SK-N-SH (cell line): ENCODE results near the gene OTOG. TPM values are rescaled to one million over a fixed set of nuclear protein-coding genes. Genes with fewer than 3 reads are reported as not detected.

Experiments used
- CTCF ChIA-PET: fragments of 300-600, 350-600 bp; formaldehyde crosslinking; extraction: SDS; loops from one replicate; lab custom pipeline; 2021; lab: Yijun Ruan, JAX
- POLR2A ChIA-PET: fragments of 350-600 bp; sonication (Branson Sonifier 250); formaldehyde crosslinking; extraction: SDS; loops from one replicate; lab custom pipeline; 2020; ENCODE audit warnings: antibody characterized with exemption, inconsistent platforms; lab: Yijun Ruan, JAX
- DNase-seq: peaks from one replicate; pipeline ENCODE4 v3.0.0; 2012
- H2AFZ ChIP-seq: fragments of 200-600 bp; sonication (generic); 2 replicates; pipeline ENCODE4 v1.8.1; 2016; ENCODE audit warnings: antibody characterized with exemption, mild to moderate bottlenecking, low read depth
- H3F3A ChIP-seq: fragments of 200-600 bp; sonication (generic); replicated peaks from 2 replicates; pipeline ENCODE3; 2016; ENCODE audit warnings: antibody characterized with exemption, mild to moderate bottlenecking; ENCODE audit not compliant: insufficient read depth
- H3K27ac ChIP-seq, 2 experiments: fragments of 200-500 bp in 1 of 2; fragments of 200-600 bp in 1 of 2; sonication (Bioruptor generic) in 1 of 2; sonication (generic), shearing (Covaris generic) in 1 of 2; 2 replicates each; pipeline versions ENCODE4 v1.5.1 to v1.6.1; 2014 to 2016; ENCODE audit warnings: low read depth in 2 of 2, inconsistent platforms in 1 of 2, low read length in 1 of 2, mild to moderate bottlenecking in 1 of 2, mixed read lengths in 1 of 2
- H3K27me3 ChIP-seq: fragments of 200-600 bp; sonication (generic), shearing (Covaris generic); 2 replicates; pipeline ENCODE4 v1.6.1; 2016; ENCODE audit warnings: mixed run types; ENCODE audit not compliant: insufficient read depth
- H3K36me3 ChIP-seq, 2 experiments: fragments of 200-500 bp in 1 of 2; fragments of 200-600 bp in 1 of 2; sonication (Bioruptor generic) in 1 of 2; sonication (generic) in 1 of 2; replicated peaks in 1 of 2; 2 replicates each; pipeline versions ENCODE3 to v1.5.1; 2014 to 2016; ENCODE audit warnings: low read length in 1 of 2, mild to moderate bottlenecking in 1 of 2; ENCODE audit not compliant: insufficient read depth in 2 of 2, control insufficient read depth in 1 of 2
- H3K4me1 ChIP-seq, 2 experiments: fragments of 200-500 bp in 1 of 2; fragments of 200-600 bp in 1 of 2; sonication (Bioruptor generic) in 1 of 2; sonication (generic), shearing (Covaris generic) in 1 of 2; 2 replicates each; pipeline versions ENCODE4 v1.5.1 to v1.6.1; 2014 to 2016; ENCODE audit warnings: low read depth in 1 of 2, low read length in 1 of 2, mixed run types in 1 of 2; ENCODE audit not compliant: insufficient read depth in 2 of 2, control insufficient read depth in 1 of 2
- H3K4me2 ChIP-seq: fragments of 200-600 bp; sonication (generic), shearing (Covaris generic); 2 replicates; pipeline ENCODE4 v1.6.1; 2017; ENCODE audit warnings: mixed run types
- H3K4me3 ChIP-seq, 2 experiments: fragments of 200-500 bp in 1 of 2; fragments of 200-600 bp in 1 of 2; sonication (Bioruptor generic) in 1 of 2; sonication (generic), shearing (Covaris generic) in 1 of 2; 2 replicates each; pipeline versions ENCODE4 v1.5.1 to v1.8.1; 2014 to 2016; ENCODE audit warnings: low read depth in 2 of 2, inconsistent platforms in 1 of 2, low read length in 1 of 2, mild to moderate bottlenecking in 1 of 2, mixed read lengths in 1 of 2, moderate library complexity in 1 of 2
- H3K79me2 ChIP-seq: fragments of 200-600 bp; sonication (generic); 2 replicates; pipeline ENCODE4 v1.8.1; 2017; ENCODE audit warnings: mild to moderate bottlenecking; ENCODE audit not compliant: insufficient read depth
- H3K9ac ChIP-seq: fragments of 200-600 bp; sonication (generic); 2 replicates; pipeline ENCODE4 v1.6.1; 2017; ENCODE audit warnings: mixed run types
- H3K9me2 ChIP-seq: fragments of 200-600 bp; sonication (generic); 2 replicates; pipeline ENCODE4 v1.6.1; 2017; ENCODE audit warnings: mixed run types
- H3K9me3 ChIP-seq: fragments of 200-600 bp; sonication (generic); 2 replicates; pipeline ENCODE4 v1.6.1; 2017; ENCODE audit warnings: mixed run types, mild to moderate bottlenecking, moderate library complexity
- H4K20me1 ChIP-seq: fragments of 200-600 bp; sonication (generic); 2 replicates; pipeline ENCODE4 v1.6.1; 2017; ENCODE audit warnings: mild to moderate bottlenecking, mixed run types; ENCODE audit not compliant: insufficient read depth
- CTCF ChIP-seq: fragments of 200-600 bp; sonication (generic); IDR thresholded peaks from 2 replicates; pipeline ENCODE4 v1.6.1; 2017; ENCODE audit warnings: antibody characterized with exemption, mild to moderate bottlenecking, moderate library complexity
- FOSL2 ChIP-seq: IDR thresholded peaks from 2 replicates; pipeline ENCODE4 v1.4.0; 2012; ENCODE audit warnings: low read depth, mild to moderate bottlenecking, moderate library complexity, borderline replicate concordance
- IRF3 ChIP-seq: fragments of 150-350 bp; IDR thresholded peaks from 2 replicates; pipeline ENCODE4 v1.6.1; 2016; ENCODE audit warnings: mild to moderate bottlenecking, low read depth, low read length
- JUND ChIP-seq: IDR thresholded peaks from 2 replicates; pipeline ENCODE4 v1.4.0; 2012
- NFIC ChIP-seq: IDR thresholded peaks from 2 replicates; pipeline ENCODE4 v1.4.0; 2012; ENCODE audit warnings: borderline replicate concordance
- NRF1 ChIP-seq: IDR thresholded peaks from 2 replicates; pipeline ENCODE4 v1.6.1; 2012; ENCODE audit warnings: low read depth, mild to moderate bottlenecking, low read length
- PBX3 ChIP-seq: IDR thresholded peaks from 2 replicates; pipeline ENCODE4; 2012
- RCOR1 ChIP-seq: fragments of 150-350 bp; IDR thresholded peaks from 2 replicates; pipeline ENCODE4 v1.6.1; 2017; ENCODE audit warnings: antibody characterized with exemption, low read length
- SIN3A ChIP-seq: IDR thresholded peaks from 2 replicates; pipeline ENCODE4 v1.6.1; 2012; ENCODE audit warnings: low read depth, mild to moderate bottlenecking, low read length, moderate library complexity, borderline replicate concordance
- SMC3 ChIP-seq: IDR thresholded peaks from 2 replicates; pipeline ENCODE4 v1.6.1; 2012; ENCODE audit warnings: low read depth, low read length, improper control_type of control experiment
- TAF1 ChIP-seq: IDR thresholded peaks from 2 replicates; pipeline ENCODE4 v1.6.1; 2012; ENCODE audit warnings: low read depth, mild to moderate bottlenecking, low read length, moderate library complexity, borderline replicate concordance
- TCF12 ChIP-seq: IDR thresholded peaks from 2 replicates; pipeline ENCODE4 v1.4.0; 2012
- ZBTB33 ChIP-seq: IDR thresholded peaks from 2 replicates; pipeline ENCODE4 v1.4.0; 2012; ENCODE audit warnings: low read depth, borderline replicate concordance
- WGBS: methylation state at CpG from one replicate; pipeline ENCODE4 v1.1.6; 2017; ENCODE audit warnings: low lambda C conversion rate; 5-methylcytosine and 5-hydroxymethylcytosine counted together
- polyA plus RNA-seq, 3 experiments: library from polyadenylated mRNA; depleted of rRNA; stranded (reverse); fragments of >200 nt; gene quantifications; 2 replicates each; pipeline ENCODE4 v1.2.3, GENCODE V29; 2012

The OTOG gene
- polyA plus RNA-seq, 1 of the 3 experiments (the other 2 are of a cell fraction), result not detected

GRCh38 chr11:17500673-17501072, 46.4 kb upstream of the OTOG start (continued):
- TF ChIP-seq CTCF (no peak), ZBTB33 (no peak), FOSL2 (no peak), RCOR1 (no peak), NRF1 (no peak)

GRCh38 chr11:17502630-17503029, 44.4 kb upstream of the OTOG start:
- POLR2A ChIA-PET, result no interaction called here
- Histone ChIP-seq H4K20me1 (no peaks in the 10 kb centered on the region), H3K4me1 (peaks cover 0 to 4% of the 10 kb centered on the region in 2 experiments; a peak in 1 of 4 replicates), H3K27me3 (no peaks in the 10 kb centered on the region), H3K79me2 (no peaks in the 10 kb centered on the region), H3K9me2 (no peaks in the 10 kb centered on the region), H3K27ac (no peak overlapping the region), H3K9ac (no peak overlapping the region), H3F3A (no peaks in the 10 kb centered on the region), H3K4me2 (no peak overlapping the region), H2AFZ (no peak overlapping the region), H3K36me3 (no peaks in the 10 kb centered on the region), H3K4me3 (no peak overlapping the region), H3K9me3 (no peaks in the 10 kb centered on the region)
- 17% methylated on average over 1 of the region's 4 CpGs for WGBS
- CTCF ChIA-PET, result interaction anchor here (0.9 to 45.6 kb wide), 6 partner anchors 11 to 273 kb away, joined by 3 to 1101 read pairs (median 7); partner anchors contain the start of gene KCNJ11
- TF ChIP-seq TAF1 (no peak), JUND (no peak), SMC3 (no peak), TCF12 (no peak), IRF3 (no peak), ZBTB33 (no peak), NFIC (no peak), SIN3A (no peak), PBX3 (no peak)
- no peak for DNase-seq
